PC-9 (cell line): ENCODE results near the gene PIK3R5. TPM values are rescaled to one million over a fixed set of nuclear protein-coding genes. Genes with fewer than 3 reads are reported as not detected.

ENCODE experiments used
- BruUV-seq: library from RNA; stranded (reverse); fragments of 400-500 nt; replicated peaks from 2 replicates; lab custom pipeline; 2021; lab: Mats Ljungman, UMichigan
- CTCF ChIA-PET: fragments of 300-600 bp; sonication (Branson Sonifier 250); formaldehyde crosslinking; loops from one replicate; lab custom pipeline; 2022; ENCODE audit warnings: antibody characterized with exemption; lab: Charles Lee
- POLR2A ChIA-PET: fragments of 300-600 bp; sonication (Branson Sonifier 250); formaldehyde crosslinking; loops from one replicate; lab custom pipeline; 2022; ENCODE audit warnings: antibody characterized with exemption; ENCODE audit not compliant: unreplicated experiment; lab: Charles Lee
- DNase-seq, 2 experiments: peaks; one replicate each; pipeline versions ENCODE4 v3.0.0 to v3.0.0-alpha.2; 2015 to 2022; ENCODE audit warnings: mixed read lengths in 1 of 2
- H2AFZ ChIP-seq: fragments of 200-600 bp; sonication (generic); 2 replicates; pipeline ENCODE4 v1.8.1; 2017; ENCODE audit warnings: antibody characterized with exemption
- H3F3A ChIP-seq: fragments of 200-600 bp; sonication (generic); 2 replicates; pipeline ENCODE4 v1.8.1; 2017; ENCODE audit warnings: antibody characterized with exemption, mild to moderate bottlenecking, low read depth; ENCODE audit not compliant: insufficient read depth
- H3K27ac ChIP-seq: fragments of 200-600 bp; sonication (generic); 2 replicates; pipeline ENCODE4 v1.6.1; 2016; ENCODE audit warnings: mixed run types
- H3K27me3 ChIP-seq: fragments of 200-600 bp; sonication (generic); 2 replicates; pipeline ENCODE4 v1.6.1; 2016; ENCODE audit warnings: low read depth, mixed run types; ENCODE audit not compliant: insufficient read depth
- H3K36me3 ChIP-seq: fragments of 200-600 bp; sonication (generic); 2 replicates; pipeline ENCODE4 v1.6.1; 2016; ENCODE audit warnings: low read depth, mixed run types
- H3K4me1 ChIP-seq: fragments of 200-600 bp; sonication (generic); replicated peaks from 2 replicates; pipeline ENCODE4 v1.6.1; 2016; ENCODE audit warnings: mixed run types; ENCODE audit not compliant: insufficient read depth
- H3K4me2 ChIP-seq: fragments of 200-600 bp; sonication (generic); 2 replicates; pipeline ENCODE4 v1.6.1; 2017; ENCODE audit warnings: mixed run types
- H3K4me3 ChIP-seq: fragments of 200-600 bp; sonication (generic); 2 replicates; pipeline ENCODE4 v1.6.1; 2016; ENCODE audit warnings: mixed run types
- H3K79me2 ChIP-seq: fragments of 200-600 bp; sonication (generic); 2 replicates; pipeline ENCODE4 v1.6.1; 2017; ENCODE audit warnings: low read depth, mixed run types
- H3K9me2 ChIP-seq: fragments of 200-600 bp; sonication (generic); 2 replicates; pipeline ENCODE4 v1.8.1; 2017; ENCODE audit warnings: mild to moderate bottlenecking; ENCODE audit not compliant: insufficient read depth
- H3K9me3 ChIP-seq: fragments of 200-600 bp; sonication (generic); 2 replicates; pipeline ENCODE4 v1.8.1; 2016; ENCODE audit warnings: low read depth; ENCODE audit not compliant: insufficient read depth
- H4K20me1 ChIP-seq: fragments of 200-600 bp; sonication (generic); 2 replicates; pipeline ENCODE4 v1.8.1; 2017; ENCODE audit not compliant: insufficient read depth
- CTCF ChIP-seq: fragments of 200-600 bp; sonication (generic); conservative IDR thresholded peaks from 2 replicates; pipeline ENCODE4 v1.6.1; 2017; ENCODE audit warnings: mixed run types, antibody characterized with exemption, mild to moderate bottlenecking, moderate library complexity
- EZH2 ChIP-seq: fragments of 200-600 bp; sonication (generic); IDR thresholded peaks from 2 replicates; pipeline ENCODE4 v1.8.0; 2017; ENCODE audit warnings: antibody characterized with exemption, low read depth
- intact Hi-C: fragments of 100-400 bp; cut with micrococcal nuclease; formaldehyde crosslinking; loops from one replicate; pipeline ENCODE4 v1.10.0; 2022; ENCODE audit not compliant: unreplicated experiment
- total RNA-seq: library from RNA; stranded (reverse); gene quantifications from 2 replicates; pipeline ENCODE4 v1.2.3, GENCODE V29; 2021

Gene PIK3R5
- total RNA-seq, 1 experiment from 2014 or later: not detected

GRCh38 chr17:8835106-8835505 lies 130.4 kb downstream of the PIK3R5 start:
- intact Hi-C loops: no loop called here
- H3F3A ChIP-seq: no peaks in the 10 kb centered on the region
- H3K9me2 ChIP-seq: no peaks in the 10 kb centered on the region
- no peak overlapping the region for H3K4me2 ChIP-seq
- H3K27ac ChIP-seq: no peak overlapping the region
- BruUV-seq: no TSS peak
- no peak overlapping the region for H3K4me3 ChIP-seq
- peaks cover 24% of the 10 kb centered on the region for H3K27me3 ChIP-seq
- H3K9me3 ChIP-seq: no peaks in the 10 kb centered on the region
- no peaks in the 10 kb centered on the region for H4K20me1 ChIP-seq
- H2AFZ ChIP-seq: no peak overlapping the region
- CTCF ChIA-PET: interaction anchor here (0.6 kb wide), 1 partner anchor 21 kb away, joined by 4 read pairs; no protein-coding TSS in a partner anchor
- TF ChIP-seq CTCF: no peak
- no peaks in the 10 kb centered on the region for H3K79me2 ChIP-seq
- H3K4me1 ChIP-seq: no peaks in the 10 kb centered on the region
- POLR2A ChIA-PET: no interaction called here
- no peak for DNase-seq
- no peaks in the 10 kb centered on the region for H3K36me3 ChIP-seq

GRCh38 chr17:8832711-8833352 lies 132.7 kb downstream of the PIK3R5 start:
- Histone ChIP-seq H3K9me3 (no peaks in the 10 kb centered on the region), H3K4me1 (no peaks in the 10 kb centered on the region), H3K27me3 (peaks cover 8% of the 10 kb centered on the region; the same call in 1 of the 2 replicates), H3K4me2 (no peak overlapping the region), H3K27ac (no peak overlapping the region), H3K36me3 (no peaks in the 10 kb centered on the region), H3K4me3 (no peak overlapping the region), H4K20me1 (no peaks in the 10 kb centered on the region), H2AFZ (no peak overlapping the region), H3F3A (no peaks in the 10 kb centered on the region), H3K79me2 (no peaks in the 10 kb centered on the region), H3K9me2 (no peaks in the 10 kb centered on the region)
- CTCF ChIA-PET: no interaction called here
- intact Hi-C loops: no loop called here
- TF ChIP-seq EZH2: no peak
- peak; percentile 47; the same call in 1 of the 2 replicates for TF ChIP-seq CTCF
- no TSS peak for BruUV-seq
- POLR2A ChIA-PET: no interaction called here
- DNase-seq: peak in 1 of 2 experiments; percentile 14

- no peaks in the 10 kb centered on the region for H3K36me3 ChIP-seq
- H3K4me1 ChIP-seq: no peaks in the 10 kb centered on the region
- CTCF ChIA-PET: no interaction called here
- TF ChIP-seq EZH2 (no peak), CTCF (no peak)
- no TSS peak for BruUV-seq
- no peak overlapping the region for H3K4me2 ChIP-seq
- intact Hi-C loops: no loop called here
- POLR2A ChIA-PET: no interaction called here
- no peak overlapping the region for H2AFZ ChIP-seq
- H3K4me3 ChIP-seq: no peak overlapping the region
- H4K20me1 ChIP-seq: no peaks in the 10 kb centered on the region
- H3K79me2 ChIP-seq: no peaks in the 10 kb centered on the region
- H3K27ac ChIP-seq: no peak overlapping the region
- no peaks in the 10 kb centered on the region for H3K9me3 ChIP-seq
- no peaks in the 10 kb centered on the region for H3F3A ChIP-seq
- H3K27me3 ChIP-seq: no peaks in the 10 kb centered on the region; the same call in 1 of the 2 replicates
- DNase-seq: no peak
- H3K9me2 ChIP-seq: no peaks in the 10 kb centered on the region
These were observed 134.2 kb downstream of the PIK3R5 start for GRCh38 chr17:8831234-8831849.
